GM18870 (cell line): ENCODE measurements around the gene RING1.

ENCODE experiments used
- ATAC-seq: cut with Tn5 transposase; IDR thresholded peaks from one replicate; pipeline ENCODE4 v1.9.1; 2021; ENCODE audit warnings: moderate library complexity; ENCODE audit not compliant: unreplicated experiment

RING1 gene

DNA sequence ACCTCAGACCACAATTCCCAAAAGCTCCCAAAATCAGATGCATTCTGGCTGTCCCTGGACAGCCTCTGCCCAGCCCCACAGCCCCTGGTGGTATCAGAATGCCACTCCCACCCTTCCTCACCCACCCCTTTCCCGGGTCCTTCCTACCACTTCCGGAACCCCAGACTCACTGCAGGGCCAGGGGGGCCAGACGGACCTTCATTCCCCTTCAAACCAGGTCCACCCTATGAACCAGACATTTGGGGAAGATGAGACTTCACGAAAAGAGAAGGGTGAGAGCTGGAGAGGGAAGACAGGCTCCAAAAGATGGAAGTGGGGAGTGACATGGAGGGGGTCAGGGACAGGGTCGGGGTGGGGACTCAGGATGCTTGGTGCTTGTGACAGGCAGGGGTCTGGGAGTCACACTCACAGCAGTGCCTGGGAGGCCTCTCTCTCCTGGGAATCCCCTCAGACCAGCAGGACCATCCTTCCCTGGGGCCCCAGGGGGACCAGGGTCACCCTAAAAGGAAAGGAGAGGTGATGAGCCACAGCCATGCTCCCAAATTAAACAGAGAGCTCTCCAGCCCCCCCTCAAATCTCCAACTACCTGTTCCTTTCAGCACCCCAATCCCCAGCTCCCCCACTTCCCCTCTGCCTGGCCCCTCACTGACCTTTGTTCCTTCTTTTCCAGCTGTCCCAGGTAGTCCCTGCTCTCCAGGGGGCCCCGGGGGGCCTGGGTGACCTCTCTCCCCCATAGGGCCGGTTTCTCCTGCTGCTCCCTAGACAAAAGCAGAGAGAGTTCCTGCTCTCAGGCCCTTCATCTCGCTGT, 36.2 kb upstream of the RING1 start:
- ATAC-seq = no peak

DNA sequence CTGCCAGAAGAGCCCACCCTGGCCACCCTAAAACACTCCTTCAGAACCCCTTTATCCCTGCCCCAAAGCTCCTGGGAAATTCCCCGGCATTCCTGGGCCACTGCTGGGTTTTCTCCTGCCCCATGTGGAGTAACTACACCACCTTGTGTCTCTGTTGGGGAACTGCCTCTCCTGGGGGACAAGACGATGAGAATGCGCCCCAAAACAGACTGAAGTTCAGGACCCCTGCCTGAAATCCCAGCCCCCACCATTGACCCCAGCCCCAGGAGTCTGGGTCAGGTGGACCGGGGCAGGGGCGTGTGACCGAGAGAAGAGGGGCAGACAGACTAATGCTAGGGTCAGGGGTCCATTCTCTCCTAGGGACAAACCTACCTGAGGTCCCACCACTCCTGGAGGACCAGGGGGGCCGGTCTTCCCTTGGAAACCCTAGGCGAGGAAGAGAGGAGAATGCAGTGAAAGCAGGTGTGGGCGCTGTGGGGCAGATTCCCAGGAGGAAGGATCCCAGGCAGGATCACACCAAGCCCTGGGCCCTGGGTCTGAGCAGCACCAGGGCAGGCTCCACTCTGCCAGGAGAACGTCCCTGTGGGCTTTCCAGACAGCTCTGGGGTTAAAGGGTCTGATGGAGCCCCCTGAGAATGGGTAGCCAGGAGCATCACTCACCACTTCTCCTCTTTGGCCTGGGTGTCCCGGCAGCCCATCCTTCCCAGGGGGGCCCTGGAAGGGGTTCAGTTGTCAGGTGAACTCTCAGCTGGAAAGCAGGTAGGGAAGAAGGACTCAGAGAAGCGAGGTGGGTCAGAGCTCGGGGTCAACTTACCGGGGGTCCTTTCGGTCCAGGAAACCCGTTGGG, 35.4 kb upstream of the RING1 start:
- no peak for ATAC-seq

- no peak for ATAC-seq
Measured at GRCh38 chr6:33173535-33174180, 34.6 kb upstream of the RING1 start.

GRCh38 chr6:33174784-33175183, 33.5 kb upstream of the RING1 start:
- no peak for ATAC-seq

DNA sequence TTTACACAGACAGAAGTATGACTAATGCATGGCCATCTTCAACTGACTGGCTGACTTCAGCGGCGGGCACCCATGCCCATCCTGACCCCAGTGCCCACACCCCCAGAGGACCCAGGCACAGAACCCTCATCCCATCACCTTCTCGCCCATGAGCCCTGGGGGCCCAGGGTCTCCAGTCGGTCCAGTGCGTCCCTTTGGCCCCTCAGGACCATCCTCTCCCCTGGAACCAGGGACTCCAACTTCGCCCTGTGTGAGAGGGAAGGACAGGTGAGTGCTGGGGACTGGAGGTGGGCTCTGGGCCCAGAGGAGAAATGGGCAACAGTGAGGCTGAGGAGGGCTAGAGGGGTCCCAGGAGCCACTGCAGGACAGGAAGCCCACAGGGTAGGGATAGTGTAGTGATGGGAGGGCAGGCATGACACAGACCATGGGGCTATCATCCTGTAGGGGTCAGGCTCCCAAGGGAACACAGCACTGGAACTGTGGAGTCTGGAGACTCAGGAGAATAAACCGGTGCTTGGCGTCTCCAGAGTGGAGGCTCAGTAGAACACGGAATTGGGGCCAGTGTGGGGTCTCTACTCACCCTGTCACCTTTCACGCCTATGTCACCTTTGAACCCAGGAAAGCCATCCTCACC, 32.7 kb upstream of the RING1 start:
- ATAC-seq = no peak

DNA sequence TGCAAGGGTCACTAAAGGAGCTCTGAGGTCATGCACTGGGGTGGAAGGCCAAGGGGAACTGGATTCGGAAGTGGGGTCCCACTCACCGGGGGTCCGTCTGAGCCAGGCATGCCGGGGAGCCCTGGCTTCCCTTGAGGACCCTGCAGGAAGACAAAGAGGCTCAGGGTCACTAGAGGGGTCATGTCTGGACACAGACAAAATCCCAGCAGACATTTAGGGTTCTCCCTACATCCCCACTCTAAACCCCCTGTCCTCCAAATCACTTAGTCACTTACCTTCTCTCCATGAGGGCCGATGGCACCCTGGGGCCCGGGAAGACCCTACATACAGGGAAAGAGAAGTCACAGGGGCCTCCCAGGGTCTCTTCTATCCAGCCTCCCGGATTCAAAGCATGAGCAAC, 31.4 kb upstream of the RING1 start:
- no peak for ATAC-seq

GRCh38 chr6:33177552-33178446, 30.5 kb upstream of the RING1 start:
- ATAC-seq = no peak

DNA sequence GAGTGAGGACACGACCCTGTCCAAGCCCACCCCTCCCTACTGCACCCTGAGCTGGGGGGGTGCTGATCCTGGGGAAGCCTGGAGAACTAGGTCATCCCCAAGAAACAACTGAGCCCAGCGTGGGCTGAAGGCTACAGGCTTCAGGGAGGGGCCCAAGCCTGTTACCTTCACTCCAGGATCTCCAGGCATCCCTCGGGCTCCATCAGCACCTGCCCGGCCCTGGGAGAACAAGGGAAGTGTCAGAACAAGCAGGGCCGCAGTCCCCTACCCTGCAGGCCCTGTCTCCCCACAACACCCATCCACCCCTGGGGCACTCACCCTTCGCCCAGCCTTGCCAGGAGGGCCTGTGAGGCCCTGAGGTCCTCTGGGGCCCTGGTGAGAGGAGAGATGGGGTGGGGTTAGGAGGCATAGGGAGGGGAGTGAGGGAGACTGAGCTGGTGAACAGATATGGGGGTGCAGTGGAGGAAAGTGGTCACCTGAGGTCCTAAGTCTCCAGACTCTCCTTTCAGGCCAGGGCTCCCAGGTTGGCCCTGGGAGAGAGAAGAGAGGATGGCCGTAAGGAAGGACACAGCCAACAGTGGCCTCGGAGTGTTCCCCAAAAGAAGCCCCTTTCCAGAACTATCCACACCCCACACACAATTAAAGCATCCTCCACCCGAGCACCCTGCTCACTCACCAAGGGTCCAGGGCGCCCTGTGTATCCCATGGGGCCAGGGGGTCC, 29.4 kb upstream of the RING1 start:
- ATAC-seq = no peak

DNA sequence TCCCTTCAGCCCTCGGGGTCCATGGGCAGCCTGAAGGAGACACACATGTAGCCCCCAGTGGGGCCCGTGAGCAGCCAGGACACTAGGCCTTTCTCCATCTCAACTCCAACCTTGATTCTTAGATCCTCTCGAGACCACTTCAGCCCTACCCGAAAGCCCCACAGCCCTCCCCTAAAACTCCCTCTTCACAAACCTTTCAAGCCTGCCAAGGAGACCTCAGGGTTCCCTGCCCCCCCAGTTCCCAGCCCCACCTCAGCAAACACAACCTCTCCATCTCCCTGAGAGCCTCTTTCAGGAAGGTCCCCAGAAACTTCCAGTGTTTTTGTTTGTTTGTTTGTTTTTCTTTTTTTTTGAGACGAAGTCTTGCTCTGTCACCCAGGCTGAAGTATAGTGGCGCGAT, 27.2 kb upstream of the RING1 start:
- ATAC-seq = no peak

GRCh38 chr6:33183071-33183683, 25.1 kb upstream of the RING1 start:
- no peak for ATAC-seq

GRCh38 chr6:33185190-33185589, 23.1 kb upstream of the RING1 start:
- no peak for ATAC-seq

GRCh38 chr6:33185654-33186187, 22.6 kb upstream of the RING1 start:
- no peak for ATAC-seq

DNA sequence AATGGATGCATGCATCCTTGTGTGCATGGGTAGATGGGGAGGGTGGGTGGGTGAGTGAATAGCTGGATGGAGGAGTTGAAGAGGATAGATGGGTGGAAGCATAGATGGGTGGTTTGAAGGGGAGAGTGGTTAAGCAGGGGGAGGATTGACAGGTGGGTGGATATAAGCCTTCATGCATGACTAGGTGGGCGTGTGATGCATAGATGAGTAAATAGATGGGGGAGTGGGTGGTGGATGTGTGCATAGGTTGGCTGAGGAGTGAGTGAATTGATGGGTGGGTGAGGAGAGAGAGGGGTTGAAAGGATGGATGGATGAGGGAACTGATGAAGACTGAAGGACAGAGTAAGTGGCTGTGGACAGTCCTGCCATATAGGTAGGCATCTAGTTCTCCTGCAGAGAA, 20.5 kb upstream of the RING1 start:
- ATAC-seq = no peak

- no peak for ATAC-seq
Measured at GRCh38 chr6:33189164-33189563, 19.1 kb upstream of the RING1 start.

GRCh38 chr6:33189625-33190448, 18.5 kb upstream of the RING1 start:
- ATAC-seq = no peak

GRCh38 chr6:33190504-33191107, 17.7 kb upstream of the RING1 start:
- ATAC-seq = no peak

DNA sequence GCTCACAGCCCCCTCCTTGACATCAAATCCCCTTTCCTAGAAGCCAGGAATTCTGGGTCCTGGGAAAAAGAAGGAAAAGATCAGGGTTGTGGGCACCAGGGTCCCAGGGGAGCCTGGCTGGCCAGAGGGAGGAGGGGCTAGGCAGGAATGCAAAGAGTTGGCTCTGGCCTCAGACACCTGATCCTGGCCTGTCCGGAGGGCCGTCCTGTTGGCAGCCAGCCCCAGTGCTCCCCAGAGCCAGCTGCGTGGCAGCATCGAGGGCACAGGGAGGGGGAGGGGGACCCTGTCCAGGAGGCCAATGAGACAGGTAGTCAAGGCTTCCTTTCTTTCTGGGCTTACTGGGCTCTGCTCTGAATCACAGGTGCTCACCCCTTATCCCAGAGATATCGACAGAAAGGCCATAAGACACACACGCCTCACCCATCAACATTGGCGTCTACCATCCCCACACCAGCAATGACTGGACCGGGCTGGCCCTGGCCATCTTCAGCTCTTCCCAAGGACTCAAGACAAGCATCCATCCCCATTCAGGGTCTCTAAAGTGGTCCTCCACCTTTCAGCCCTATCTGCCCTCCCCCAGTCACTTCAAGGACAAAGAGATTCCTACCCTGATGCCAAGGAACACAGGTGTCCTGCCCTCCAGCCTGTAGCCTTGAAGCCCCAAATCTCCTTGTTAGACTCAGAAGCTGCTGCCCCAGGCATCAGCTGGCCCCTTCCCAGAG, 16.8 kb upstream of the RING1 start:
- ATAC-seq = no peak
